ENCODE measurements around the gene ZNF750. TPM values are rescaled to one million over a fixed set of nuclear protein-coding genes. Genes with fewer than 3 reads are reported as not detected.

The ZNF750 gene
- total RNA-seq, 2 experiments from 2014 or later = not detected

DNA sequence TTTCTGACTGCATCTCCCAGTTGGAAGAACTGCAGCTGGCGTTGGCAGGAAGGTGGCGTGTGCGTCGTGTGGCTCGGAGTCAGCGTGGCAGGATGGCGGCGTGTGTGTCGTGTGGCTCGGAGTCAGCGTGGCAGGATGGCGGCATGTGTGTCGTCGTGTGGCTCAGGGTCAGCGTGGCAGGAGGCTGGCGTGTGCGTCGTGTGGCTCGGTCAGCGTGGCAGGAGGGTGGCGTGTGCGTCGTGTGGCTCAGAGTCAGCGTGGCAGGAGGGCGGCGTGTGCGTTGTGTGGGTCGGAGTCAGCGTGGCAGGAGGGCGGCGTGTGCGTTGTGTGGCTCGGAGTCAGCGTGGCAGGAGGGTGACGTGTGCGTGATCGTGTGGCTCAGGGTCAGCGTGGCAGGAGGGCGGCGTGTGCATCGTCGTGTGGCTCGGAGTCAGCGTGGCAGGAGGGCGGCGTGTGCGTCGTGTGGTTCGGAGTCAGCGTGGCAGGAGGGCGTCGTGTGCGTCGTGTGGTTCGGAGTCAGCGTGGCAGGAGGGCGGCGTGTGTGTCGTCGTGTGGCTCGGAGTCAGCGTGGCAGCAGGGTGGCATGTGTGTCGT is 38.3 kb downstream of the ZNF750 start:
- Mint-ChIP-seq H3K4me3 (no peak overlapping the region), H3K9me3 (peaks cover 3% of the 10 kb centered on the region), H3K27me3 (ENCODE audit: low read depth) (no peaks in the 10 kb centered on the region), H3K36me3 (ENCODE audit: low read depth) (peaks cover 14% of the 10 kb centered on the region), H3K27ac (no peak overlapping the region), H3K4me1 (ENCODE audit: low read depth) (peaks cover 2% of the 10 kb centered on the region)
- intact Hi-C loops (cut with micrococcal nuclease) = no loop called here
- DNase-seq = no peak
- CTCF ChIA-PET = no interaction called here

- no peak overlapping the region for H3K27ac Mint-ChIP-seq
- peaks cover 2% of the 10 kb centered on the region for H3K4me1 Mint-ChIP-seq (ENCODE audit: low read depth)
- H3K9me3 Mint-ChIP-seq = peaks cover 3% of the 10 kb centered on the region
- CTCF ChIA-PET = no interaction called here
- H3K27me3 Mint-ChIP-seq (ENCODE audit: low read depth) = no peaks in the 10 kb centered on the region
- no peak overlapping the region for H3K4me3 Mint-ChIP-seq
- intact Hi-C loops (cut with micrococcal nuclease) = no loop called here
- H3K36me3 Mint-ChIP-seq (ENCODE audit: low read depth) = peaks cover 14% of the 10 kb centered on the region
- DNase-seq = no peak
These were observed 38.9 kb downstream of the ZNF750 start for GRCh38 chr17:82800885-82801284.

DNA sequence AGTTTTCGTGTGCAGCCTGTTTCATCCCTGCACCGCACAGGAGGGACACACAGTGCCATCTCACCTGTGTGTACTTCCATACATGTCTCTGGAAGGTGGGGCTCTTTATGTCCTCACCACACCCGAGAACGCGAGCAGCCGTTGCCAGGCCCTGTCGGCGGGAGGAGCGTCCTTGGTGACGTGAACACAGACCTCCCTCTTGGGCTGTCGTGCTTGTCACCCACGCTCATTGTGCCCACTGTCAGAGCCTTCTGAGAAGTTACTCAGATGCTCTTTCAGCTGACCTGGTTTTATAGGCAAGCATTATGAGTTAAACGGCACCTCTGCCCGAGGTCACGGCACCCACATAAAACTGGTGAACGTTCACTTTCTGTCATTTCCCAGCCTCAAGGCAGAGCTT is 40.2 kb downstream of the ZNF750 start:
- Mint-ChIP-seq H3K27ac (no peak overlapping the region), H3K4me1 (ENCODE audit: low read depth) (peaks cover 2% of the 10 kb centered on the region), H3K4me3 (no peak overlapping the region), H3K9me3 (peaks cover 3% of the 10 kb centered on the region), H3K36me3 (ENCODE audit: low read depth) (peaks cover 18% of the 10 kb centered on the region), H3K27me3 (ENCODE audit: low read depth) (no peaks in the 10 kb centered on the region)
- intact Hi-C loops (cut with micrococcal nuclease) = no loop called here
- CTCF ChIA-PET = no interaction called here
- DNase-seq = no peak

DNA sequence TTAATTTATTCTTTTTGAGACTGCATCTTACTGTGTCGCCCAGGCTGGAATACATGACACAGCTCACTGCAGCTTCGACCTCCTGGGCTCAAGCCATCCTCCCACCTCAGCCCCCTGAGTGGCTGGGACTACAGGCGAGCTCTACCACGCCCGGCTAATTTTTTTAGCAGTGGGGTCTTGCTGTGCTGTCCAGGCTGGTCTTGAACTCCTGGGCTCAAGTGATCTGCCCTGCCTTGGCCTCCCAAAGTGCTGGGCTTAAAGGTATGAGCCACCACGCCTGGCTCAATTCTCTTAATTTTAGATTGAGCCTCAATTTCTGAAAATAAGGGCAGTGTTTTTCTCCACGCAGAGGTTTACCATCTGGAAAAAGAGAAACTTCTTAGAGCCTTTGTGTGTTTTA is 41.1 kb downstream of the ZNF750 start:
- intact Hi-C loops (cut with micrococcal nuclease) = no loop called here
- no peak for DNase-seq
- CTCF ChIA-PET = no interaction called here
- Mint-ChIP-seq H3K27ac (no peak overlapping the region), H3K27me3 (ENCODE audit: low read depth) (no peaks in the 10 kb centered on the region), H3K4me1 (ENCODE audit: low read depth) (peaks cover 2% of the 10 kb centered on the region), H3K9me3 (peaks cover 3% of the 10 kb centered on the region), H3K4me3 (no peak overlapping the region), H3K36me3 (ENCODE audit: low read depth) (peaks cover 18% of the 10 kb centered on the region)

GRCh38 chr17:82797061-82797460 is 42.8 kb downstream of the ZNF750 start:
- intact Hi-C loops (cut with micrococcal nuclease) = no loop called here
- CTCF ChIA-PET = no interaction called here
- DNase-seq = no peak
- no peaks in the 10 kb centered on the region for H3K27me3 Mint-ChIP-seq (ENCODE audit: low read depth)
- H3K9me3 Mint-ChIP-seq = peaks cover 3% of the 10 kb centered on the region
- peaks cover 2% of the 10 kb centered on the region for H3K4me1 Mint-ChIP-seq (ENCODE audit: low read depth)
- H3K27ac Mint-ChIP-seq = no peak overlapping the region
- no peak overlapping the region for H3K4me3 Mint-ChIP-seq
- peaks cover 18% of the 10 kb centered on the region for H3K36me3 Mint-ChIP-seq (ENCODE audit: low read depth)

- no peak for DNase-seq
- CTCF ChIA-PET = no interaction called here
- H3K27ac Mint-ChIP-seq = no peak overlapping the region
- H3K36me3 Mint-ChIP-seq (ENCODE audit: low read depth) = peaks cover 14% of the 10 kb centered on the region
- no peak overlapping the region for H3K4me3 Mint-ChIP-seq
- no peaks in the 10 kb centered on the region for H3K27me3 Mint-ChIP-seq (ENCODE audit: low read depth)
- intact Hi-C loops (cut with micrococcal nuclease) = no loop called here
- no peaks in the 10 kb centered on the region for H3K4me1 Mint-ChIP-seq (ENCODE audit: low read depth)
- H3K9me3 Mint-ChIP-seq = no peaks in the 10 kb centered on the region
These were observed 44.2 kb downstream of the ZNF750 start for GRCh38 chr17:82795615-82796014.

GRCh38 chr17:82794781-82795482 is 44.9 kb downstream of the ZNF750 start:
- H3K4me3 Mint-ChIP-seq = no peak overlapping the region
- no peaks in the 10 kb centered on the region for H3K9me3 Mint-ChIP-seq

DNA sequence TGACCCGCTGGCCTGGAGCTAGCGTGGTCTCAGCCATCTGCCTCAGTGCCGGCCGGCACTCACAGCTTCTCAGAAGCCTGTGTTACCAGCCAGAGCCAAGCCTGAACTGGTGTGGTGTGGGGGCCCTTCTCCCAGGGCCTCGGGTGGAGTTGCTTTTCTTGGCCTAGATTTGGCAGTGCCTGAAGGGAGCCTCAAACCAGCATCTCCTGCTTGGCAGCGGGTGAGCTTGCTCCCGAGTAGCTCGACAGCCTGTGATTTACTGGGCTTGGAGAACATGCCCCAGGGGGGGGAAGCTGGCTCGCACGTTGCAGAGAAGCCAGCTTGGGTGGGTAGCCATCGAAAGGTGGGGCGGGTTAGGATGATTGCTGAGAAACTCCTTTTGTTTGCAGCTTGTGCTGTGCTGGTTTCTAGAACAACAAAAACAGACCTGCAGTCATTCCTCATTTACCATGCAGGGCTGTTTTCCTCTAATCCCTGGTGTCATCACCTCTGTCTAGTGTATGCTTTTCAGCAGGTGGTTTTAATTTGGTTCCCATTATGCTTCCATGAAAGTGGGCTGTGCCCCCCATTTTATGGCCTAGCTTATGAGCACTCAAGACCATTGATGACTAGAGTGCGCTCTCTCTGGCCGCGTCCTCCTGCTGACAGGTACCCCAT is 45.7 kb downstream of the ZNF750 start:
- no peak for DNase-seq
- Mint-ChIP-seq H3K4me3 (no peak overlapping the region), H3K27ac (no peak overlapping the region), H3K27me3 (ENCODE audit: low read depth) (no peaks in the 10 kb centered on the region), H3K9me3 (no peaks in the 10 kb centered on the region), H3K4me1 (ENCODE audit: low read depth) (no peaks in the 10 kb centered on the region), H3K36me3 (ENCODE audit: low read depth) (peaks cover 9% of the 10 kb centered on the region)
- CTCF ChIA-PET = no interaction called here
- intact Hi-C loops (cut with micrococcal nuclease) = no loop called here

More at GRCh38 chr17:82794781-82795482, 44.9 kb downstream of the ZNF750 start:
- intact Hi-C loops (cut with micrococcal nuclease) = no loop called here
- CTCF ChIA-PET = no interaction called here
- H3K4me1 Mint-ChIP-seq (ENCODE audit: low read depth) = no peaks in the 10 kb centered on the region
- DNase-seq = no peak
- no peak overlapping the region for H3K27ac Mint-ChIP-seq
- H3K36me3 Mint-ChIP-seq (ENCODE audit: low read depth) = peaks cover 14% of the 10 kb centered on the region
- no peaks in the 10 kb centered on the region for H3K27me3 Mint-ChIP-seq (ENCODE audit: low read depth)

GRCh38 chr17:82791532-82791931 is 48.3 kb downstream of the ZNF750 start:
- Mint-ChIP-seq H3K27me3 (ENCODE audit: low read depth) (no peaks in the 10 kb centered on the region), H3K4me3 (no peak overlapping the region), H3K27ac (no peak overlapping the region), H3K36me3 (ENCODE audit: low read depth) (peaks cover 9% of the 10 kb centered on the region), H3K9me3 (no peaks in the 10 kb centered on the region), H3K4me1 (ENCODE audit: low read depth) (no peaks in the 10 kb centered on the region)
- CTCF ChIA-PET = no interaction called here
- no peak for DNase-seq
- intact Hi-C loops (cut with micrococcal nuclease) = no loop called here

DNA sequence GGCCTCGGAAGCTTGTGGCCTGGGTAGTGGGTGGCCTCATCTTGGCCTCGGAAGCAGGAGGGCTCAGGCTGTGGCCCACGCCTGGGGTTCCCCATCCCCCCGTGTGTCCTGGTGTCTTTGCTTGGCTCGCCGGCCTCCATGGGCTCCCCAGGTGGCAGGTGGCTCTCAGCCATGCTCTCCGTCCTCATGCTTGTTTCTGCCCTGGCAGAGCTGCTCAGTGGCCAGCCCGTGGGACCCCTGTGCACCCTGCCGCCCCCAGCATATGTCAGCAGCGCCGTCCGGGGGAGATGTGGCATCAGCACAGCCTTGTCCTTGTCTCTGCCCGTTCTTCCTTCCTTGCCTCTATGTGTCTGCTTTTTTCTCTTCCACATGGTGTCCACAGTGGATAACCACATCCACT is 49.4 kb downstream of the ZNF750 start:
- H3K27me3 Mint-ChIP-seq (ENCODE audit: low read depth) = no peaks in the 10 kb centered on the region
- no peaks in the 10 kb centered on the region for H3K4me1 Mint-ChIP-seq (ENCODE audit: low read depth)
- peaks cover 13% of the 10 kb centered on the region for H3K36me3 Mint-ChIP-seq (ENCODE audit: low read depth)
- CTCF ChIA-PET = no interaction called here
- no peak for DNase-seq
- H3K9me3 Mint-ChIP-seq = no peaks in the 10 kb centered on the region
- no peak overlapping the region for H3K27ac Mint-ChIP-seq
- H3K4me3 Mint-ChIP-seq = no peak overlapping the region
- intact Hi-C loops (cut with micrococcal nuclease) = no loop called here

DNA sequence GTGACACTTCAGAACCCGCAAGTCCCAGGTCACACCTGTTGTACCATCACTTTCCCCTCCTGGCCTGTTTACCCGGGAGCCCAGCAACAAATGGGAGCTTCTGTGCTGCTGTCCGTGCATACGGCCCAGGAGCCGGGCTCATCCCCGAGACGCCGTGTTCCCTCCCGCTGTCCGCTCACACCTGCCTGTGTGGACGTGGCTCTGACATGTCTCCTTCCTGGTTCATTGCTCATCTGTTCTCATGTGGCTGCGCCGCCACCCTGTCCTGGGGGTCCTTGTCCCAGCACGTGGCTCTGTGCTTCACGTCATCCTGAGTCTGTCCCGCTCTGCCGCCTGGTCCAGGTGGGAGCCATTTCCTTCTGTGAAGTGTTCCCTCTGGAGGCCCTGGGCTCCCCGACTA is 50.0 kb downstream of the ZNF750 start:
- no peaks in the 10 kb centered on the region for H3K4me1 Mint-ChIP-seq (ENCODE audit: low read depth)
- H3K27ac Mint-ChIP-seq = no peak overlapping the region
- H3K27me3 Mint-ChIP-seq (ENCODE audit: low read depth) = no peaks in the 10 kb centered on the region
- intact Hi-C loops (cut with micrococcal nuclease) = no loop called here
- CTCF ChIA-PET = no interaction called here
- H3K9me3 Mint-ChIP-seq = no peaks in the 10 kb centered on the region
- DNase-seq = no peak
- H3K4me3 Mint-ChIP-seq = no peak overlapping the region
- peaks cover 10% of the 10 kb centered on the region for H3K36me3 Mint-ChIP-seq (ENCODE audit: low read depth)

GRCh38 chr17:82789051-82789592 is 50.7 kb downstream of the ZNF750 start:
- no peaks in the 10 kb centered on the region for H3K27me3 Mint-ChIP-seq (ENCODE audit: low read depth)
- intact Hi-C loops (cut with micrococcal nuclease) = no loop called here
- H3K36me3 Mint-ChIP-seq (ENCODE audit: low read depth) = peaks cover 10% of the 10 kb centered on the region
- H3K9me3 Mint-ChIP-seq = no peaks in the 10 kb centered on the region
- H3K4me1 Mint-ChIP-seq (ENCODE audit: low read depth) = no peaks in the 10 kb centered on the region
- CTCF ChIA-PET = no interaction called here
- no peak for DNase-seq
- H3K27ac Mint-ChIP-seq = no peak overlapping the region
- no peak overlapping the region for H3K4me3 Mint-ChIP-seq

Data from activated naive CD4-positive, alpha-beta T cell treated with anti-CD3 and anti-CD28 coated beads for 36 hours (primary cell).